ENCODE measurements around the gene CDC73. TPM values are rescaled to one million over a fixed set of nuclear protein-coding genes. Genes with fewer than 3 reads are reported as not detected.
A peak's percentile ranks its signal among the peaks of the same experiment; 100 is the strongest.

Gene CDC73
- total RNA-seq, 1 donor from 2014 or later = 71.1 TPM

- Mint-ChIP-seq H3K4me3 (peak overlapping the region; percentile 85), H3K9me3 (no peaks in the 10 kb centered on the region), H3K27me3 (ENCODE audit: low read depth) (no peaks in the 10 kb centered on the region), H3K36me3 (no peaks in the 10 kb centered on the region), H3K4me1 (peaks cover 17% of the 10 kb centered on the region), H3K27ac (peak overlapping the region; percentile 85)
- DNase-seq (ENCODE audit: low spot score in 2 of 2, unreplicated experiment in 2 of 2) = no peak
- TF ChIP-seq CTCF (IDR thresholded peaks at IDR 0.05; ENCODE audit: unreplicated experiment) = no peak
Observed at GRCh38 chr1:193103759-193104501, 17.9 kb upstream of the CDC73 start.

- Mint-ChIP-seq H3K4me1 (peaks cover 17% of the 10 kb centered on the region), H3K27ac (peak overlapping the region; percentile 85), H3K4me3 (peak overlapping the region; percentile 85), H3K27me3 (ENCODE audit: low read depth) (no peaks in the 10 kb centered on the region), H3K9me3 (no peaks in the 10 kb centered on the region), H3K36me3 (no peaks in the 10 kb centered on the region)
- TF ChIP-seq CTCF (IDR thresholded peaks at IDR 0.05; ENCODE audit: unreplicated experiment) = no peak
- peak in 1 of 2 experiments; percentile 58 for DNase-seq (ENCODE audit: low spot score in 2 of 2, unreplicated experiment in 2 of 2)
Observed at GRCh38 chr1:193104502-193104906, 17.3 kb upstream of the CDC73 start.

GRCh38 chr1:193104907-193105820, 16.7 kb upstream of the CDC73 start, which contains the start of gene GLRX2:
Gene GLRX2, minus strand, starts transcription at chr1:193105414. Its CDS starts 32 bp downstream, at chr1:193105382.
- Mint-ChIP-seq H3K27ac (peak within 1 kb of the TSS; percentile 92), H3K27me3 (ENCODE audit: low read depth) (no peaks in the 10 kb centered on the region), H3K4me1 (peaks cover 17% of the 10 kb centered on the region), H3K4me3 (peak within 1 kb of the TSS; percentile 85), H3K36me3 (no peaks in the 10 kb centered on the region), H3K9me3 (no peaks in the 10 kb centered on the region)
- DNase-seq (ENCODE audit: low spot score in 2 of 2, unreplicated experiment in 2 of 2) = peak; percentile 61 to 75
- no peak for TF ChIP-seq CTCF (IDR thresholded peaks at IDR 0.05; ENCODE audit: unreplicated experiment)

- H3K4me1 Mint-ChIP-seq = peaks cover 17% of the 10 kb centered on the region
- TF ChIP-seq CTCF (IDR thresholded peaks at IDR 0.05; ENCODE audit: unreplicated experiment) = no peak
- DNase-seq (ENCODE audit: low spot score in 2 of 2, unreplicated experiment in 2 of 2) = no peak
- H3K27ac Mint-ChIP-seq = peak overlapping the region; percentile 92
- peak overlapping the region; percentile 85 for H3K4me3 Mint-ChIP-seq
- no peaks in the 10 kb centered on the region for H3K36me3 Mint-ChIP-seq
- H3K27me3 Mint-ChIP-seq (ENCODE audit: low read depth) = no peaks in the 10 kb centered on the region
- no peaks in the 10 kb centered on the region for H3K9me3 Mint-ChIP-seq
Observed at GRCh38 chr1:193105821-193106177, 16.0 kb upstream of the CDC73 start.

GRCh38 chr1:193108471-193108870, 13.4 kb upstream of the CDC73 start:
- DNase-seq (ENCODE audit: low spot score in 2 of 2, unreplicated experiment in 2 of 2) = no peak
- no peaks in the 10 kb centered on the region for H3K36me3 Mint-ChIP-seq
- no peaks in the 10 kb centered on the region for H3K27me3 Mint-ChIP-seq (ENCODE audit: low read depth)
- H3K4me3 Mint-ChIP-seq = no peak overlapping the region
- TF ChIP-seq CTCF (IDR thresholded peaks at IDR 0.05; ENCODE audit: unreplicated experiment) = no peak
- no peaks in the 10 kb centered on the region for H3K9me3 Mint-ChIP-seq
- H3K4me1 Mint-ChIP-seq = peaks cover 25% of the 10 kb centered on the region
- H3K27ac Mint-ChIP-seq = no peak overlapping the region
